CD4-positive, alpha-beta memory T cell (primary cell): ENCODE results near the gene GAS2L1. TPM values are rescaled to one million over a fixed set of nuclear protein-coding genes. Genes with fewer than 3 reads are reported as not detected.
A peak's percentile ranks its signal among the peaks of the same experiment; 100 is the strongest.

Experiments
- CTCF ChIA-PET: fragments of 350-600 bp; sonication (Branson Sonifier 250); formaldehyde crosslinking; loops from one replicate; lab custom pipeline; 2021; ENCODE audit warnings: inconsistent platforms; ENCODE audit not compliant: partially characterized antibody; lab: Charles Lee
- POLR2A ChIA-PET: fragments of 350-600 bp; sonication (Branson Sonifier 250); formaldehyde crosslinking; loops from one replicate; lab custom pipeline; 2021; ENCODE audit not compliant: partially characterized antibody; lab: Charles Lee
- DNase-seq, 5 donors: peaks; one replicate each; pipeline versions ENCODE4 v3.0.0 to v3.0.0-alpha.2; 2020 to 2022; ENCODE audit warnings: mixed read lengths in 1 of 5
- H3K27ac ChIP-seq: one replicate; pipeline ENCODE4 v1.7.0; 2013; ENCODE audit warnings: low read depth, low read length
- H3K27me3 ChIP-seq: 2 replicates; pipeline ENCODE4 v1.7.0; 2013; ENCODE audit warnings: mild to moderate bottlenecking, low read length, moderate library complexity; ENCODE audit not compliant: insufficient read depth
- H3K36me3 ChIP-seq: 2 replicates; pipeline ENCODE4 v1.7.0; 2013; ENCODE audit warnings: mild to moderate bottlenecking, low read length, moderate library complexity; ENCODE audit not compliant: insufficient read depth
- H3K4me1 ChIP-seq: 2 replicates; pipeline ENCODE4 v1.7.0; 2013; ENCODE audit warnings: mild to moderate bottlenecking, low read length, moderate library complexity; ENCODE audit not compliant: insufficient read depth
- H3K4me3 ChIP-seq, 2 donors: one replicate each; pipeline ENCODE4 v1.7.0; 2013; ENCODE audit warnings: low read length in 2 of 2, mild to moderate bottlenecking in 1 of 2
- H3K9me3 ChIP-seq, 2 donors: one replicate each; pipeline ENCODE4 v1.7.0; 2013; ENCODE audit warnings: low read length in 2 of 2, control low read depth in 1 of 2; ENCODE audit not compliant: control insufficient read depth in 1 of 2
- H3K27ac Mint-ChIP-seq, 7 donors: one replicate each; pipeline ENCODE4 v1.8.0; 2020 to 2021; ENCODE audit warnings: mixed read lengths in 7 of 7, mild to moderate bottlenecking in 6 of 7, inconsistent platforms in 3 of 7, moderate library complexity in 3 of 7
- H3K27me3 Mint-ChIP-seq, 2 donors: one replicate each; pipeline ENCODE4 v1.8.0; 2020 to 2021; ENCODE audit warnings: mixed read lengths in 2 of 2
- H3K36me3 Mint-ChIP-seq, 2 donors: one replicate each; pipeline ENCODE4 v1.8.0; 2020 to 2021; ENCODE audit warnings: mixed read lengths in 2 of 2, inconsistent platforms in 1 of 2, mild to moderate bottlenecking in 1 of 2
- H3K4me1 Mint-ChIP-seq, 4 donors: one replicate each; pipeline ENCODE4 v1.8.0; 2020 to 2021; ENCODE audit warnings: mixed read lengths in 4 of 4, mild to moderate bottlenecking in 1 of 4
- H3K4me3 Mint-ChIP-seq, 8 donors: one replicate each; pipeline ENCODE4 v1.8.0; 2020 to 2021; ENCODE audit warnings: mixed read lengths in 8 of 8, mild to moderate bottlenecking in 7 of 8, moderate library complexity in 6 of 8, inconsistent platforms in 3 of 8
- H3K9me3 Mint-ChIP-seq, 8 donors: one replicate each; pipeline ENCODE4 v1.8.0; 2020 to 2021; ENCODE audit warnings: mixed read lengths in 8 of 8, mild to moderate bottlenecking in 5 of 8, inconsistent platforms in 3 of 8, moderate library complexity in 1 of 8
- intact Hi-C: fragments of 100-400 bp; cut with micrococcal nuclease; formaldehyde crosslinking; loops from one replicate; pipeline ENCODE4 v1.15.1; 2023
- polyA plus RNA-seq, 2 donors: library from polyadenylated mRNA; unstranded; fragments of 300-500 nt; fragmentation: Illumina TruSeq; gene quantifications; one replicate each; pipeline ENCODE4 v1.2.3, GENCODE V29; 2021
- total RNA-seq, 2 experiments: library from RNA; stranded (reverse); gene quantifications; one replicate each; pipeline ENCODE4 v1.2.3, GENCODE V29; 2021

The GAS2L1 gene
- total and polyA plus RNA-seq, 4 experiments from 2014 or later = 0.47 to 1.2 (median 0.85) TPM

DNA sequence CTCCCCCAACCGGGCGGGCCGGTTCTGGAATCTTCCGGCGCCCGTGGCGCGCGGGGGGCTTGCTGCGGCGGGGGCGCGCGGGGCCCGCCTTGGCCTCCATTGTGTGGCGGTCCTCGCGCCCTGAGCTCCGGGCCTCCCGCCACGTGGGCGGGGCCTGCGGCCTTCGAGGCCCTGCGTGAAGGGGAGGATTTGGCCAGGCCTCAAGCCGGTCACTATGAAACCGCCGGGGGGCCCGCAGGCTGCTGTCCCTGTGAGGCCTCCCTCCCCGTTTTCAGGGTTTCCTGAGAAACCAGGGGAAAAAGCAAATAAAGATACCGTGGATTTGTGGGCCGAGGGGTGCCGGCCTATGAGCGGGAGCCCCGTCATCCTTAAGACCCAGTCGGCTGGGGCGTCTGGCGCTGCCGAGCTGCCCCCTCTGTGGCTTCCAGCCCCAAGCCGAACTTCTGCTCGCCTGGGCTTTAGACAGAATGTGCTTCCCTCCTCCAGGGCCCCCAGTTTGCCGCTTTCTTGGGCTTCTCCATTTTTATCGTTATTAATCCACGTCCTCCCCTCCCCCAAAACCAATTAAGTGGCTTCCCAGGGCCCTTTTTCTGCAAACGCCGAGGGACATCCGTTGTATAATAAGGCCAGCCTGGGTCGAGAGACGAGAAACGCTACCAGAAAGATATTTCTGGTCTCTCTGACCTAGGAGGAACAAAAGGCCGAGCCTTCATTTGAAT, 37.8 kb upstream of the GAS2L1 start:
- peaks cover 30 to 54% of the 10 kb centered on the region in 2 donors for H3K36me3 Mint-ChIP-seq
- POLR2A ChIA-PET = interaction anchor here (0.7 to 1.9 kb wide), 4 partner anchors 9 to 336 kb away, joined by 3 to 7 read pairs (median 5); partner anchors contain the start of gene NF2

DNA sequence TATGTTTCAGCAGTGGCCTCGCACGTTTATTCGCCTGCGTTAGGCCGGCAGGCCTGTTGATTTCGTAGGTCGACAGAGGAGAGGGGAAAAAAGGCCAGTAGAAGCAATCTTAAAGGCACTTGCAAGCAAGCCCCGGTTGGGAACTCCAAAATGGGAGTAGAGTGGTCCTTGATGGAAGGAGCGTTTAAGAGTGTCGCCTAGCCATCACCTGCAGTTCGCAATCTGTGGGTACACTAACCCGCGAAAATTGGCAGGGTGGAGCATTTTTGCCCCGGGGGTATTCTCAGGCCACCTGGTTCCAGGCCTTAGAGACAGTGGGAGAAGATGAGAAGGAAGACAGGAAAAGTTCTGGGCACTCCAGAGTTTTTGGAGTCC, 37.2 kb upstream of the GAS2L1 start:
- Histone ChIP-seq H3K4me3 (peak overlapping the region; percentile 78 to 79), H3K27ac (peak overlapping the region; percentile 99), H3K4me1 (peaks cover 67% of the 10 kb centered on the region), H3K27me3 (no peaks in the 10 kb centered on the region), H3K9me3 (no peaks in the 10 kb centered on the region), H3K36me3 (peaks cover 29% of the 10 kb centered on the region)
- H3K4me3 Mint-ChIP-seq = peak overlapping the region; percentile 91 to 99 (median 98)
- H3K36me3 Mint-ChIP-seq = peaks cover 35 to 59% of the 10 kb centered on the region in 2 donors
- CTCF ChIA-PET = no interaction called here
- H3K4me1 Mint-ChIP-seq = peaks cover 48 to 76% (median 58%) of the 10 kb centered on the region in 4 donors
- no peaks in the 10 kb centered on the region for H3K27me3 Mint-ChIP-seq
- H3K27ac Mint-ChIP-seq = peak overlapping the region; percentile 91 to 98 (median 95)
- POLR2A ChIA-PET = no interaction called here
- H3K9me3 Mint-ChIP-seq = peaks cover 0 to 3% (median 0%) of the 10 kb centered on the region in 8 donors
- intact Hi-C loops = loop anchor here (2.0 to 5.0 kb wide), 4 partner anchors 333 to 1350 kb away; partner anchors contain the start of genes CHEK2, MTFP1, NF2 and PITPNB
- DNase-seq = no peak

More for the DNA sequence above, 37.8 kb upstream of the GAS2L1 start:
- Mint-ChIP-seq H3K9me3 (peaks cover 0 to 3% (median 0%) of the 10 kb centered on the region in 8 donors), H3K27me3 (no peaks in the 10 kb centered on the region), H3K4me1 (peaks cover 44 to 70% (median 54%) of the 10 kb centered on the region in 4 donors), H3K4me3 (peak overlapping the region; percentile 91 to 99 (median 98)), H3K27ac (peak overlapping the region; percentile 97 to 100 (median 99))
- intact Hi-C loops = loop anchor here (2.0 to 5.0 kb wide), 4 partner anchors 334 to 1350 kb away; partner anchors contain the start of genes CHEK2, MTFP1, NF2 and PITPNB
- Histone ChIP-seq H3K4me1 (peaks cover 62% of the 10 kb centered on the region), H3K9me3 (no peaks in the 10 kb centered on the region), H3K27ac (peak overlapping the region; percentile 99), H3K27me3 (no peaks in the 10 kb centered on the region), H3K36me3 (peaks cover 24% of the 10 kb centered on the region), H3K4me3 (peak overlapping the region; percentile 78 to 79)
- DNase-seq = peak in 4 of 5 donors; percentile 38 to 65 (median 40)
- CTCF ChIA-PET = no interaction called here

DNA sequence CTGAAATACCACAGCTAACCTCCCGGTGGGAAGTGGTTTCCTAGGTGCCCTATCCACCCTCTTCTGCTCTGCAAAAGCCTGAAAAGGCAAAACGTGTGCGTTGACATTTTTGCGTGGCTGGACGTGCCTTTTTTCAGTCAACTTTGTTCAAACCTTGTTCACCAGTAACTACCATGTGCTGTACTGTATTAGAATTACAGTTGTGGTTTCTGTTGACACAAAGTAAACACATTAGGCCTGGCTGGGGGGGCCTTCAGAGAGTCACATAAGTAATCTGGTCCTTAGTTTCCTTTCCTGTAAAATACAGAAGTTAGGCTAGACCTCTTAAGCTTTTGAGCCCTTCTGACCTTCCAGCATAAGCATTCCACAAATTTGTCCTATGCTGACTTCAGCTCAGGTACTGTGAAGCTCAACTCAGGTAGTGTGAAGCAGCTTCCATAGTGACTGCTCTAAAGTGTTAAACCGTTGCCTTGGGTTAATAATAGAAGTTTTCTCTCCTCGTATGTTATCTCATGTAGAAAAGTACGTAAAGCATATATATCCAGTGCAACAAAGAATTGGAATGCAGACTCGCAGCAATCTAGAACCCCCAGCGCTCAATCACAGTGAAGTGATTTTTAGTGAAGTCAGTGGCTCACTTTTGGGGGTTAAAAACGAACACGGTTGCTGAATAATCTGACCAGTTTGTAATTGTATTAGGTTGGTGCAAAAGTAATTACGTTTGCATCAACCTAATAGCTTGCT, 36.5 kb upstream of the GAS2L1 start:
- ChIA-PET POLR2A (interaction anchor here (1.0 to 1.3 kb wide), 2 partner anchors 25 to 37 kb away, joined by 3 read pairs; partner anchors contain the start of gene GAS2L1), CTCF (interaction anchor here (0.6 kb wide), 1 partner anchor 24 kb away, joined by 3 read pairs; no protein-coding TSS in a partner anchor)
- Histone ChIP-seq H3K4me1 (peaks cover 74% of the 10 kb centered on the region), H3K27me3 (no peaks in the 10 kb centered on the region), H3K4me3 (peak overlapping the region; percentile 78 to 79), H3K9me3 (no peaks in the 10 kb centered on the region), H3K36me3 (peaks cover 36% of the 10 kb centered on the region), H3K27ac (peak overlapping the region; percentile 99)
- DNase-seq = peak in 2 of 5 donors; percentile 10 to 21
- peaks cover 53 to 83% (median 64%) of the 10 kb centered on the region in 4 donors for H3K4me1 Mint-ChIP-seq
- intact Hi-C loops = loop anchor here (2.0 to 10.0 kb wide), 5 partner anchors 115 to 1351 kb away; partner anchors contain the start of genes AP1B1, CHEK2, MTFP1 and NF2
- H3K27ac Mint-ChIP-seq = peak overlapping the region; percentile 91 to 98 (median 95)
- no peaks in the 10 kb centered on the region for H3K27me3 Mint-ChIP-seq
- peaks cover 42 to 65% of the 10 kb centered on the region in 2 donors for H3K36me3 Mint-ChIP-seq
- peak overlapping the region; percentile 91 to 99 (median 98) for H3K4me3 Mint-ChIP-seq
- peaks cover 0 to 3% (median 0%) of the 10 kb centered on the region in 8 donors for H3K9me3 Mint-ChIP-seq

GRCh38 chr22:29270475-29271271, 35.8 kb upstream of the GAS2L1 start:
- Histone ChIP-seq H3K36me3 (peaks cover 43% of the 10 kb centered on the region), H3K27me3 (no peaks in the 10 kb centered on the region), H3K9me3 (no peaks in the 10 kb centered on the region), H3K4me3 (peak overlapping the region; percentile 78 to 79), H3K4me1 (peaks cover 82% of the 10 kb centered on the region), H3K27ac (peak overlapping the region; percentile 99)
- intact Hi-C loops = loop anchor here (10.0 kb wide), 1 partner anchor 114 kb away; the partner anchor contains the start of gene AP1B1
- Mint-ChIP-seq H3K4me3 (peak overlapping the region; percentile 91 to 99 (median 98)), H3K27ac (peak overlapping the region; percentile 54 to 98 (median 95)), H3K27me3 (no peaks in the 10 kb centered on the region), H3K4me1 (peaks cover 57 to 90% (median 70%) of the 10 kb centered on the region in 4 donors), H3K36me3 (peaks cover 49 to 72% of the 10 kb centered on the region in 2 donors), H3K9me3 (peaks cover 0 to 3% (median 0%) of the 10 kb centered on the region in 8 donors)
- CTCF ChIA-PET = no interaction called here
- POLR2A ChIA-PET = interaction anchor here (1.0 to 1.3 kb wide), 2 partner anchors 24 to 36 kb away, joined by 3 read pairs; partner anchors contain the start of gene GAS2L1
- no peak for DNase-seq

- no peak overlapping the region for H3K27ac ChIP-seq
- POLR2A ChIA-PET = no interaction called here
- peaks cover 86% of the 10 kb centered on the region for H3K4me1 ChIP-seq
- no peak for DNase-seq
- CTCF ChIA-PET = no interaction called here
- H3K36me3 ChIP-seq = peaks cover 63% of the 10 kb centered on the region
- H3K36me3 Mint-ChIP-seq = peaks cover 66 to 88% of the 10 kb centered on the region in 2 donors
- H3K27ac Mint-ChIP-seq = peak overlapping the region in 4 of 7 donors; percentile 14 to 98 (median 48)
- no peak overlapping the region for H3K4me3 ChIP-seq
- H3K4me1 Mint-ChIP-seq = peaks cover 60 to 93% (median 74%) of the 10 kb centered on the region in 4 donors
- no peaks in the 10 kb centered on the region for H3K27me3 ChIP-seq
- intact Hi-C loops = loop anchor here (10.0 kb wide), 1 partner anchor 112 kb away; the partner anchor contains the start of gene AP1B1
- peak overlapping the region in 5 of 8 donors; percentile 77 to 98 (median 94) for H3K4me3 Mint-ChIP-seq
- H3K9me3 ChIP-seq = no peaks in the 10 kb centered on the region
- peaks cover 0 to 3% (median 0%) of the 10 kb centered on the region in 8 donors for H3K9me3 Mint-ChIP-seq
- no peaks in the 10 kb centered on the region for H3K27me3 Mint-ChIP-seq
Observed at GRCh38 chr22:29272624-29273023, 33.8 kb upstream of the GAS2L1 start.

- Histone ChIP-seq H3K27ac (no peak overlapping the region), H3K36me3 (peaks cover 82% of the 10 kb centered on the region), H3K4me1 (peaks cover 82% of the 10 kb centered on the region), H3K9me3 (no peaks in the 10 kb centered on the region), H3K27me3 (no peaks in the 10 kb centered on the region), H3K4me3 (no peak overlapping the region)
- H3K9me3 Mint-ChIP-seq = no peaks in the 10 kb centered on the region
- intact Hi-C loops = loop anchor here (10.0 kb wide), 1 partner anchor 110 kb away; the partner anchor contains the start of gene AP1B1
- POLR2A ChIA-PET = no interaction called here
- H3K4me3 Mint-ChIP-seq = peak overlapping the region in 2 of 8 donors; percentile 23 to 35
- H3K36me3 Mint-ChIP-seq = peaks cover 78 to 91% of the 10 kb centered on the region in 2 donors
- no peaks in the 10 kb centered on the region for H3K27me3 Mint-ChIP-seq
- no peak for DNase-seq
- CTCF ChIA-PET = no interaction called here
- H3K27ac Mint-ChIP-seq = peak overlapping the region in 3 of 7 donors; percentile 10 to 98 (median 28)
- H3K4me1 Mint-ChIP-seq = peaks cover 61 to 88% (median 69%) of the 10 kb centered on the region in 4 donors
Observed at GRCh38 chr22:29275167-29275566, 31.3 kb upstream of the GAS2L1 start.
